OCI-LY3 (cell line): Measurements from ENCODE around the gene MET.

Experiments used
- EZH2phosphoT487 ChIP-seq: fragments of 200-600 bp; shearing (Covaris generic); IDR thresholded peaks from 2 replicates; pipeline ENCODE4 v1.6.1; 2018; ENCODE audit warnings: antibody characterized with exemption, mixed run types, low read depth
- TF ChIP-seq, protein P1 (sequence below): fragments of 200-600, 300-600 bp; sonication (generic); IDR thresholded peaks from 2 replicates; pipeline ENCODE4 v1.5.1; 2014; ENCODE audit warnings: antibody characterized with exemption, low read length, low read depth

GRCh38 chr7:116641551-116642153 is 30.3 kb upstream of the MET start:
- TF ChIP-seq, protein P1, sequence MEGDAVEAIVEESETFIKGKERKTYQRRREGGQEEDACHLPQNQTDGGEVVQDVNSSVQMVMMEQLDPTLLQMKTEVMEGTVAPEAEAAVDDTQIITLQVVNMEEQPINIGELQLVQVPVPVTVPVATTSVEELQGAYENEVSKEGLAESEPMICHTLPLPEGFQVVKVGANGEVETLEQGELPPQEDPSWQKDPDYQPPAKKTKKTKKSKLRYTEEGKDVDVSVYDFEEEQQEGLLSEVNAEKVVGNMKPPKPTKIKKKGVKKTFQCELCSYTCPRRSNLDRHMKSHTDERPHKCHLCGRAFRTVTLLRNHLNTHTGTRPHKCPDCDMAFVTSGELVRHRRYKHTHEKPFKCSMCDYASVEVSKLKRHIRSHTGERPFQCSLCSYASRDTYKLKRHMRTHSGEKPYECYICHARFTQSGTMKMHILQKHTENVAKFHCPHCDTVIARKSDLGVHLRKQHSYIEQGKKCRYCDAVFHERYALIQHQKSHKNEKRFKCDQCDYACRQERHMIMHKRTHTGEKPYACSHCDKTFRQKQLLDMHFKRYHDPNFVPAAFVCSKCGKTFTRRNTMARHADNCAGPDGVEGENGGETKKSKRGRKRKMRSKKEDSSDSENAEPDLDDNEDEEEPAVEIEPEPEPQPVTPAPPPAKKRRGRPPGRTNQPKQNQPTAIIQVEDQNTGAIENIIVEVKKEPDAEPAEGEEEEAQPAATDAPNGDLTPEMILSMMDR: no peak
- TF ChIP-seq EZH2phosphoT487: no peak
